OCI-LY3 (cell line): ENCODE data around the gene MUC4.

Source experiments
- CTCF ChIP-seq: fragments of 200-600, 300-600 bp; sonication (generic); IDR thresholded peaks from 2 replicates; pipeline ENCODE4 v1.5.1; 2014; ENCODE audit warnings: antibody characterized with exemption, low read length, low read depth
- EZH2phosphoT487 ChIP-seq: fragments of 200-600 bp; shearing (Covaris generic); IDR thresholded peaks from 2 replicates; pipeline ENCODE4 v1.6.1; 2018; ENCODE audit warnings: antibody characterized with exemption, mixed run types, low read depth

- no peak for TF ChIP-seq CTCF
- TF ChIP-seq EZH2phosphoT487: no peak
These were observed 42.2 kb downstream of the MUC4 start for GRCh38 chr3:195769551-195769950.
